IPS DF 19.7 (cell line): ENCODE measurements around the gene ABHD12.

ENCODE experiments used
- DNase-seq: peaks from one replicate; pipeline ENCODE4 v3.0.0-alpha.2; 2013; ENCODE audit warnings: low read depth, low spot score

Gene ABHD12

GRCh38 chr20:25380945-25381614 is 9.6 kb downstream of the ABHD12 start:
- no peak for DNase-seq

- DNase-seq, result no peak
Measured at GRCh38 chr20:25378884-25379733, 11.5 kb downstream of the ABHD12 start.

- DNase-seq, result no peak
Measured at GRCh38 chr20:25378189-25378883, 12.3 kb downstream of the ABHD12 start.

GRCh38 chr20:25376886-25377285 is 13.7 kb downstream of the ABHD12 start:
- no peak for DNase-seq

GRCh38 chr20:25376236-25376635 is 14.4 kb downstream of the ABHD12 start:
- no peak for DNase-seq

GRCh38 chr20:25374842-25375241 is 15.8 kb downstream of the ABHD12 start:
- DNase-seq, result no peak

DNA sequence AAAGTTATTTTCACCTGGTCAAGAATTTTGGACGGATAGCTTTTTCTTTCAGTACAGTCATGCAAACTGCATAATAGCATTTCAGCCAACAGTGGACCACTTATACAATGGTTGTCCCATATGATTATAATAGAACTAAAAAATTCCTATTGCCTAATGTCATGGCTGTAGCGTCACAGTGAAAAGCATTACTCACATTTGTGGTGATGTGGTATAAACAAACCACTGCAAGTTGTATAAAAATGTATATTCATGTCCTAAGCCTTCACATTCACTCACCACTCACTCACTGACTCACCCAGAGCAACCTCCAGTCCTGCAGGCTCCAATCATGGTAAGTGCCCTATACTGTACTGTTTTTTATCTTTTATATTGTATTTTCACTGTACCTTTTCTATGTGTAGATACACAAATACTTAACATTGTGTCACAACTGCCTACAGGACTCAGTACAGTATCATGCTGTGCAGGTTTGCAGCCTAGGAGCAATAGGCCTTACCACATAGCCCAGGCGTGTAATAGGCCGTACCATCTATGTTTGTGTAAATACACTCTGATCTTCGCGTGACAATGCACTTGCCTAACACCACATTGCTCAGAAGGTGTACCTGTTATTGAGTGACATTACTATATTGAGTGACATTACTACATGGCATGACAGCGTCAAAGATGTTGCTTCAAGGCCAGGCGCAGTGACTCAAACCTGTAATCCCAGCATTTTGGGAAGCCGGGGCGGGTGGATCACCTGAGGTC is 17.9 kb downstream of the ABHD12 start:
- DNase-seq, result no peak

- no peak for DNase-seq
Measured at GRCh38 chr20:25369971-25370370, 20.7 kb downstream of the ABHD12 start.

- DNase-seq, result no peak
Measured at GRCh38 chr20:25369529-25369928, 21.1 kb downstream of the ABHD12 start.

DNA sequence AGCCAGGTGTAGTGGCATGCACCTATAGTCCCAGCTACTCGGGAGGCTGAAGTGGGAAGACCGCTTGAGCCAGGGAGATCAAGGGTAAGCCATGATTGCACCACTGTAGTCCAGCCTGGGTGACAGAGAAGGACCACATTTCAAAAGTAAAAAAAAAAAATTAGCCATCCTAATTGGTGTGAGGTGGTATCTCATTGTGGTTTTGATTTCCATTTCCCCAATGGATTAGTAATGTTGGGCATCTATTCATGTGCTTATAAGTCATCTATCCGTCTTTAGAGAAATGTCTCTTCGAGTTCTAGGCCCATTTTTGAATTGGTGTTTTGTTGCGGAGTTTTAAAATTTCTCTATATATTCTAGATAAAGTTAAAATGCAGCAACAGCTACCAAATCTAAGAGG is 21.7 kb downstream of the ABHD12 start:
- no peak for DNase-seq

DNA sequence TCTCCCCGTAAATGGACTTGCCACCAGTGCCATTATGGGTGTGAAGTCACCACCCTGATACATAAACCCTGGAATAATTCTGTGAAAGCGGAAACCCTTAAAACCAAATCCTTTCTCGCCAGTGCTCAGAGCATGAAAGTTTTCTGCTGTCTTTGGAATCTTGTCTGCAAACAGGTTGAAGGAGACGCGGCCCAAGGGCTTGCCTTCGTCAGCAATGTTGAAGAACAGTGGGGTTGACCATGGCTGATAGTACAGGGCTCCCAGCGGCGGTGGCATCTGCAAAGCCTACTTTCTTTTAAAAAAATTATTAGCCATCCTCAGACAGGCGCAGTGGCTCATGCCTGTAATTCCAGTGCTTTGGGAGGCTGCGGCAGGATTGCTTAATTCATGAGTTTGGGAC is 22.1 kb downstream of the ABHD12 start:
- DNase-seq, result no peak

DNA sequence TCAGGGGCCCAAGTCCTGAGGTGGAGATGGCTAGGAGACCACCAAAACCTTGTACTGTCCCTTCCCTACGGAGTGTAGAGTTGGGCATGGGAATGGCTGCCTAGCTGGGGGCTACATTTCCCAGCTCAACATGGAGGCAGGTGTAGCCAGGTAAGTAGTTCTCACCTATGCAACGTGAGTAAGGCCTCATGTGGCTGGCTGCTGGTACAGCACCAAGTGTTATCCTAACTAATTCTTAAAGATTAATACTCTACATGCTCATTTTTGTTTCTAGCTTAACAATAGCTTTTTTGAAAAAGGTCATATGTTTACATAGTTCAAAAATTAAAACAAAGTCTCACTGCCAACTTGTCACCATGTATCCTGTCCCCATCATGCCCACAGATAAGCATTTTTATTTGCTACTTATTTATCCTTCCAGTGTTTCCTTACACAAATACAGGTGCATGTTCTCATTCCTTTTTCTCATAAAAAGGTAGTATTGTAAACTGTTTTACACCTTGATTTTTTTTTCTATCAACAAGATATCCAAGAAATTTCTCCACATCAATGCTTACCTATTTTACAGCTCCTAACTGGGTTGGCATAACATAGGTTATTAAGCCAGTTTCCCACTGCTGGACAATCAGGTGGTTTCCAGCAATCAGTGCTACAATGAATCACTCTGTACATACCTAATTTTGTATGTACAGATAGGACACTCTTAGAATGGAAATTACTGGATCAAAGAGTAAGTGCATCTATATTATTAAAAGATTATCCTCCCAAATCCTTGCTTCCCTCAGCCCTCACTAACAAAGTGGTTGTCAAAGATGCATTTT is 25.5 kb downstream of the ABHD12 start:
- no peak for DNase-seq

GRCh38 chr20:25364180-25364788 is 26.4 kb downstream of the ABHD12 start:
- no peak for DNase-seq

- DNase-seq, result no peak
Measured at GRCh38 chr20:25361287-25361683, 29.4 kb downstream of the ABHD12 start.

DNA sequence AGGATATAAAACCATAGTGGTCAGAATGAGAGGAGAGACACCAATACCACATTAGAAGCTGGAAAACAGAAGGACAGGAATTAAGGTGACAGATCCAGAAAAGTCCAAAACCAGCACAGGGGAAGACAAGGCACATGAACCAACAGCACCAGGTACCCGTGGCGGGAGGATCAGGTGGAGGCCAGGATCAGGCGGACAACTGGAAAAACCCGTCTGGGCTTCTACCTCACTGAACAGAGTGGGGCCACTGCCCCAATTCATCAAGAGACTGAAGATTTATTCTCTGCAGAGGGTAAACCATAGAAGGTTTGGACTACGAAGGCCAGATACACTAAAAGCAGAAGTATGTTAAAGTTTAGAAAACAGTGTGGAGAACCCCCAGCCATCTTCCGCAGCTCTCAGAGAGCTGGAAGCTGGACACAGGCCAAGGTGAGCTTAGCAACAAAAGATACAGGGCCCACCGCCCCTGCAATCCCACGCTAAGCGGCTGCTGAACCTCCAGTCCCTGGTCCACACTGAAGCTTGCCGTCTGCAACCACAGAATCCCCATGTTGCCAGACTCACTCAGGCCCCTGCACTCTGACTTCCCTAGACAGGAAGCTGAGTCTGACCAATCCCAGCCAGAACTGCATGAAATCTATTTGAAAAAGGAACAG is 29.9 kb downstream of the ABHD12 start:
- no peak for DNase-seq

GRCh38 chr20:25356271-25356933 is 34.2 kb downstream of the ABHD12 start:
- DNase-seq, result peak; percentile 89

- DNase-seq, result no peak
Measured at GRCh38 chr20:25355866-25356265, 34.8 kb downstream of the ABHD12 start.

- DNase-seq, result no peak
Measured at GRCh38 chr20:25355011-25355595, 35.5 kb downstream of the ABHD12 start.
